Measurements from ENCODE around the gene AMIGO1. TPM values are rescaled to one million over a fixed set of nuclear protein-coding genes. Genes with fewer than 3 reads are reported as not detected.

Gene AMIGO1
- total RNA-seq, 1 donor from 2014 or later = 8.0 TPM

- peaks cover 5% of the 10 kb centered on the region for H3K27me3 Mint-ChIP-seq (ENCODE audit: unreplicated experiment)
- peaks cover 7% of the 10 kb centered on the region for H3K36me3 Mint-ChIP-seq (ENCODE audit: unreplicated experiment)
- peak overlapping the region; percentile 76 for H3K4me3 Mint-ChIP-seq (ENCODE audit: unreplicated experiment)
- peak overlapping the region; percentile 78 for H3K27ac Mint-ChIP-seq (ENCODE audit: unreplicated experiment)
- H3K4me1 Mint-ChIP-seq (ENCODE audit: low read depth, unreplicated experiment) = peaks cover 34% of the 10 kb centered on the region
- peaks cover 5% of the 10 kb centered on the region for H3K9me3 Mint-ChIP-seq (ENCODE audit: unreplicated experiment)
- DNase-seq = no peak
- TF ChIP-seq CTCF (IDR thresholded peaks at IDR 0.05; ENCODE audit: partially characterized antibody, unreplicated experiment) = no peak
Observed at GRCh38 chr1:109493227-109493626, 16.3 kb downstream of the AMIGO1 start.

- Mint-ChIP-seq H3K36me3 (ENCODE audit: unreplicated experiment) (peaks cover 7% of the 10 kb centered on the region), H3K27ac (ENCODE audit: unreplicated experiment) (peak overlapping the region; percentile 78), H3K9me3 (ENCODE audit: unreplicated experiment) (peaks cover 5% of the 10 kb centered on the region), H3K4me3 (ENCODE audit: unreplicated experiment) (peak overlapping the region; percentile 76), H3K27me3 (ENCODE audit: unreplicated experiment) (peaks cover 5% of the 10 kb centered on the region), H3K4me1 (ENCODE audit: low read depth, unreplicated experiment) (peaks cover 33% of the 10 kb centered on the region)
- DNase-seq = no peak
- no peak for TF ChIP-seq CTCF (IDR thresholded peaks at IDR 0.05; ENCODE audit: partially characterized antibody, unreplicated experiment)
Observed at GRCh38 chr1:109492779-109493178, 16.7 kb downstream of the AMIGO1 start.

- Mint-ChIP-seq H3K36me3 (ENCODE audit: unreplicated experiment) (peaks cover 4% of the 10 kb centered on the region), H3K27ac (ENCODE audit: unreplicated experiment) (no peak overlapping the region), H3K4me3 (ENCODE audit: unreplicated experiment) (no peak overlapping the region), H3K9me3 (ENCODE audit: unreplicated experiment) (peaks cover 8% of the 10 kb centered on the region), H3K4me1 (ENCODE audit: low read depth, unreplicated experiment) (peaks cover 26% of the 10 kb centered on the region), H3K27me3 (ENCODE audit: unreplicated experiment) (peaks cover 9% of the 10 kb centered on the region)
- TF ChIP-seq CTCF (IDR thresholded peaks at IDR 0.05; ENCODE audit: partially characterized antibody, unreplicated experiment) = no peak
- DNase-seq = no peak
Observed at GRCh38 chr1:109491372-109491771, 18.2 kb downstream of the AMIGO1 start.

- no peak for TF ChIP-seq CTCF (IDR thresholded peaks at IDR 0.05; ENCODE audit: partially characterized antibody, unreplicated experiment)
- no peak for DNase-seq
- Mint-ChIP-seq H3K9me3 (ENCODE audit: unreplicated experiment) (peaks cover 11% of the 10 kb centered on the region), H3K36me3 (ENCODE audit: unreplicated experiment) (no peaks in the 10 kb centered on the region), H3K27me3 (ENCODE audit: unreplicated experiment) (peaks cover 9% of the 10 kb centered on the region), H3K4me3 (ENCODE audit: unreplicated experiment) (no peak overlapping the region), H3K4me1 (ENCODE audit: low read depth, unreplicated experiment) (peaks cover 26% of the 10 kb centered on the region), H3K27ac (ENCODE audit: unreplicated experiment) (no peak overlapping the region)
Observed at GRCh38 chr1:109490934-109491302, 18.6 kb downstream of the AMIGO1 start.

GRCh38 chr1:109490029-109490933 is 19.2 kb downstream of the AMIGO1 start:
- peaks cover 14% of the 10 kb centered on the region for H3K9me3 Mint-ChIP-seq (ENCODE audit: unreplicated experiment)
- H3K4me3 Mint-ChIP-seq (ENCODE audit: unreplicated experiment) = peak overlapping the region; percentile 23
- DNase-seq = peak; percentile 88
- peak; percentile 70 for TF ChIP-seq CTCF (IDR thresholded peaks at IDR 0.05; ENCODE audit: partially characterized antibody, unreplicated experiment)
- H3K36me3 Mint-ChIP-seq (ENCODE audit: unreplicated experiment) = no peaks in the 10 kb centered on the region
- H3K27ac Mint-ChIP-seq (ENCODE audit: unreplicated experiment) = peak overlapping the region; percentile 20
- peaks cover 11% of the 10 kb centered on the region for H3K27me3 Mint-ChIP-seq (ENCODE audit: unreplicated experiment)
- H3K4me1 Mint-ChIP-seq (ENCODE audit: low read depth, unreplicated experiment) = peaks cover 27% of the 10 kb centered on the region
